ENCODE data around the gene TCP11L2. TPM values are rescaled to one million over a fixed set of nuclear protein-coding genes. Genes with fewer than 3 reads are reported as not detected.
A peak's percentile ranks its signal among the peaks of the same experiment; 100 is the strongest.

Gene TCP11L2
- 10 to 100 TPM in 6 of 10 donors, 1 to 10 TPM in 4; 8.5 to 16.9 (median 10.4) TPM for polyA plus RNA-seq (ENCODE audit: insufficient read length in 10 of 10)
- long read RNA-seq, donor 1 = 0 reads
- long read RNA-seq, donor 2, partial matches to known transcripts = 0 of 1 reads
- long read RNA-seq, donor 2, other reads (novel, unspliced or antisense) = 0 of 1 reads
- long read RNA-seq, donor 3 = 0 reads
- long read RNA-seq, donor 4, partial matches to known transcripts = 0 of 1 reads
- long read RNA-seq, donor 4, other reads (novel, unspliced or antisense) = 0 of 1 reads
- long read RNA-seq, donor 5, partial matches to known transcripts = 0 of 1 reads
- long read RNA-seq, donor 5, other reads (novel, unspliced or antisense) = 0 of 1 reads
- long read RNA-seq, donor 6 = 0 reads
- long read RNA-seq, donor 7, partial matches to known transcripts = 0 of 3 reads
- long read RNA-seq, donor 7, other reads (novel, unspliced or antisense) = 0 of 3 reads
- long read RNA-seq, donor 8, partial matches to known transcripts = 0 of 1 reads
- long read RNA-seq, donor 8, other reads (novel, unspliced or antisense) = 0 of 1 reads
- long read RNA-seq, donor 9, partial matches to known transcripts = 0 of 1 reads
- long read RNA-seq, donor 9, other reads (novel, unspliced or antisense) = 0 of 1 reads

DNA sequence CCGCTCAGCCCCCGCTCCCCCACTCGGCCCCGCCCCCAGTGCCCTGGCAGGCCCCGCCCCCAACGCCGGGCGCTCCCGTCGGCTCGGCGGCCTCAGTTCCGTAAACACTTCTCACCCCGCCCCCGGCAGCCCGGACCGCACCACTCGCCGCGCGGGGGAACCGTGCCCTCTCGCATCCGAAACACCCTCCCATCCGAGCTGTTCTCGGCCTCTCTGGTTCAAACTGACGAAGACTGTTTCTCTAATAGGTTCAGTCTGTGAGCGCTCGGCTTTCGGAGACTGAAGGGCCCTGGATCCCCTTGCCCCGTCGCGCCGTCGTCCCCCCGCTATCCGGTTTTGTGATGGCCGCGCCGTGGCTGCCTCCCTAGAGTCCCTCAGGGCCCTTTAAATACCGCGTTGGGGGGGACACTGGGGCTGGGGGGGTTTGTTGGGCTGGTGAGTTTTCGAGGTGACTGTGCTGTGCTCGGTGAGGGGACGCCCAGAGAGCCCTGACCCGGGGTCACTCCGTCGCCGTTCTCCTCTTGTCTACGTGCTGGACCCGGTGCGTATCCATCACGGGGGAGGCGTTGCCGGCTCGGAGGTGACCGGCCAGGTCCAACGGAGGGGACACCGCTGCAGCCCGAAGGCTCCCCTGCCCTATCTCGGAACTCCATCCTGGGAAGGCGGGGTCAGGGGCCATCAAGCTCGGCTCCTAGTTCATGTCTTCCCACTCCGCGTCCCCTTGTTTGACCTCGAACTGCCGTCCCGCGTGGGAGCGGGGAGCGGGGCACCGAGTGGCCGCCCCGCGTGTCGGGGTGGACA is at the start of gene TCP11L2:
Gene TCP11L2, plus strand, starts transcription at position 333 of the 801 bp plus-strand sequence. CDS start 8,343 bp downstream, outside the sequence.
- peak; percentile 81 to 94 (median 89) for DNase-seq

DNA sequence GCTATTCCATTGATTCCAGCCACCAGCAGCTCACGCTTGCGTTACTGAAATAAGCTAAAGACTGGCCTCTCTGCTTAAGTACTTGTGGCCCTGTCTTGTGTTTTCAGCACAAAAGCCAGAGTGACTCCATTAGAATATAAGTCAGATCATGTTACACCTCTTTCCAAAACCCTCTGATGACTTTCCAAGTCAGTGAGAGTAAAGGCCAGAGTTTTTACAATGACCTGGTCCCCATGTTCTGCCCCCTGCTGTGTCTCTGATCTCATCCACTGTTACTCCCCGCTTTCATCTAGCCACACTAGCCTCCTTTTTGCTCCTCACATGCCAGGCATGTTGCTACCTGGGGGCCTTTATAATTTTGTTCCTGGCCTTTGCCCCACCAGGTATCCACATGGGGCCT is 47.8 kb upstream of the TCP11L2 start:
- DNase-seq = no peak

DNA sequence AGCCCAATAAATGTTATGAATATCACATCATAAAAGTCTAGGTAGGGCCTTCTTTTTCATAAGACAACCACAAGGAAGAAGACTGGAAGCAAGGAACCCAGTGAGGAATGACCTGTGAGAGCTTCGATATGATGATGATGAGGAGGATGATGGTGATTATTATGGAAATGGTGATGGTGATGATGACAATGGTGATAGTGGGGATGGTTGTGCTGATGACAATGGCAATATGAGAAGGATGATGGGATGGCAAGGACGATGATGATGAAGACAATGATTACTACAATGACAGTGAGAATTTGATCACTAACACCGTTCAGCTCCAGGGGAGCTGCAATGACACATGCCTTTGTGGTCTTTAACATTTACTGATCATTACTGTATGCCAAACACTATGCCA is 47.0 kb upstream of the TCP11L2 start:
- no peak for DNase-seq

DNA sequence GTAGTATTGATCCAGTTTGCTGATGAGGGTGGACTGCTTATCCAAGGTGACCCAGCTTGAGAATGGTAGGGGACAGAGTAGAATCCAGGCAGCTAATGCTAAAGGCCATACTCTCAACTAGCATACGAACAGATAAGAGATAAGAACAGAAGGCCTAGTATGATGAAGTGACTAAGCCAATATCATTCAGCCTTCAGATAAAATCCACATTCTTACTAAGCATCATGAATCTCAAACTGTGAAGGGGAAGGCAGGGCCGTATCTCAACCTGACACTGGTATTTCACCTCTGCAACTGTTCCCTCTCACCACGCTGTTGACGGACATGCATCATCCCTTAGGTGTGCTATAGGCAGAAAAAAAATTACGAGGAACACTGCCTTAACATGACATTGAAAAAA is 46.6 kb upstream of the TCP11L2 start:
- no peak for DNase-seq

DNA sequence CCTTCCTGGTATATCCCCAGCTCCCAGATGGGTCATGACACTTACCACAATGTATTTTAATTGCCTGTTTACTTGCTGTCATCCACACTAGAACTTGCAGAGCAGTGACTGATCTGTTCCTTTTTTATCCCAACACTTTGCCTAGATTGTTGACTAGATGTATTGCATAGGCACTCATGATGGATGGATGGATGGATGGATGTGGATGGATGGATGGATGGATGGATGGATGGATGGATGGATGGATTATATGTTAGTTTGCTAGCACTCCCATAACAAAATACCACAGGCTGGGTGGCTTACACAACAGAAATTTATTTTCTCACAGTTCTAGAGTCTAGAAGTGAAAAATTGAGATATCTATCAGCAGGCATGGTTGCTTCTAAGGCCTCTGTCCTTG is 46.0 kb upstream of the TCP11L2 start:
- no peak for DNase-seq

DNA sequence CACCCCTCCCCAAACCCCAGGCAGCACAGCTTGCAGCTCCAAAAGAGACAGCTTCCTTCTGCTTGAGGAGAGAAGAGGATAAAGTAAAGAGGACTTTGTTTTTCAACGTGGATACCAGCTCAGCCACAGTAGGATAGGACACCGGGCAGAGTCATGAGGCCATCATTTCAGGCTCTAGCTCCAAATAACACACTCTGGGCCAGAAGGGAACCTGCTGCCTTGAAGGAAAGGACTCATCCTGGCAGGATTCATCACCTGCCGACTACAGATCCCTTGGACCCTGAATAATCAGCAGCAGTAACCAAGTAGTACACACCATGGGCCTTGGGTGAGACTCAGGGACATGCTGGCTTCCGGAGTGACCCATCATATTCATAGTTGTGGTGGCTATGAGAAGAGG is 44.3 kb upstream of the TCP11L2 start:
- DNase-seq = no peak

DNA sequence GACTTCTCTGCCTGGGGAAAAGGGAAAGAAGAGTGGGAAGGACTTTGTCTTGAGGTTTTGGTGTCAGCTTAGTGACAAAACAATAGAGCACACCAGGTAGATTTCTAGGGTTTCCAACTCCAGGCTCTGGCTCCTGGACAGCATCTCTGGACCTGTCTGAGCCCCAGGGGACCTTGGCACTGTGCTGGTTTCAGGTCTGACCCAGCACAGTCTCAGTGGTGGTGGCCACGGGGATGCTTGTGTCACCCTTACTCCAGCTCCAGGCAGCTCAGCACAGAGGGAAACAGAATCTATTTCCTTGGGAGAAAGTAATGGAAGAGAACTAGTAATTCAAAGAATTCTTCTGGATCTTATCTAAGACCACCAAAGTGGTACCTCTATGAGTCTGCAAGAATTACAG is 43.6 kb upstream of the TCP11L2 start:
- DNase-seq = no peak

DNA sequence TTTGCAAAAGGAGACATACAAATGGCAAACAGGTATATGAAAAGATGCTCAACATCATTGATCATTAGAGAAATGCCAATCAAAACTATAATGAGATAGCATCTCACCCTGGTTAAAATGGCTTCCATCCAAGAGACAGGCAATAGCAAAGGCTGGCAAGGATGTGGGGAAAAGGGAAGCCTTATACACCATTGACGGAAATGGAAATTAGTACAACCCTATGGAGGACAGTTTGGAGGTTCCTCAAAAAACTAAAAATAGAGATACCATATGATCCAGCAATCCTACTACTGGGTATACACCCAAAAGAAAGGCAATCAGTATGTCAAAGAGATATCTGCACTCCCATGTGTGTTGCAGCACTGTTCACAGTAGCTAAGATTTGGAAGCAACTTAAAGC is 37.4 kb upstream of the TCP11L2 start:
- no peak for DNase-seq

DNA sequence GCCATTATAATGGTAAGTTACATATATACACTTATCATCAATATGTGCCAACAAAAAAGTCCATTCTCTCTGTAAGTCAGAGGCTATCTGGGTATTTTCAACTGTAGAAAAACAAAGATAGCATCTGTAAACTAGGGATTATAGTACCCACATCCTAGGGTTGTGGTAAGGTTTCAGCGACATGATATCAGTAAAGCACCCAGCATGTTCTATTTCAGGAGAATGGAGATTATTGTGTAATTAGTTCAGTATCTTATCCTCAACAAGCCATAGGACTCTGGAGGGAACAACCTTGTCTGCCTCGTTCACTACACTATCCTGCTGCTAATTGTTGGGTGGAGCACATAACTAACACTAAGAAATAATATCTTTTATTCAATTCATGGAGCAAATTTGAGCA is 35.0 kb upstream of the TCP11L2 start:
- no peak for DNase-seq

DNA sequence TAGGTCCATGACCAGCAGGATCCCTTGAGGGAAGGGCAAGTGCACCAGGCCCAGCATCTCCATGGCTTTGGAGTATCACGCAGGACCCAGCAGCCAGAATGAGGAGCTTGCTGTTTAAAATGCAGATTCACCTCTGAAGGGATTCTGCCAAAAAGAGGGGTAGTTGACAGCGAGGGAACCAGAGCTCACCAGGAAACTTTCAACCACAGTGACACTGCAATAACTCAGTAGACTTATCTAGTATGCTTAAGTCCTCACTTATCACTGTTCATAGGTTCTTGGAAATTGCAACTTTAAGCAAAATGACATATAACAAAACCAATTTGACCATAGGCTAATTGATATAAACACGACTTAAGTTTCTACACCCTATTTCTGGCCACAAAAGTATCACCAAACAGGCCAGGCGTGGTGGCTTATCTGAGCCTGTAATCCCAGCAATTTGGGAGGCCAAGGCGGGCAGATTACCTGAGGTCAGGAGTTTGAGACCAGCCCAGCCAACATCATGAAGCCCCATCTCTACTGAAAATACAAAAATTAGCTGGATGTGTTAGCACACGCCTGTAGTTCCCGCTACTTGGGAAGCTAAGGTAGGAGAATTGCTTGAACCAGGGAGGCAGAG is 33.3 kb upstream of the TCP11L2 start:
- DNase-seq = no peak

DNA sequence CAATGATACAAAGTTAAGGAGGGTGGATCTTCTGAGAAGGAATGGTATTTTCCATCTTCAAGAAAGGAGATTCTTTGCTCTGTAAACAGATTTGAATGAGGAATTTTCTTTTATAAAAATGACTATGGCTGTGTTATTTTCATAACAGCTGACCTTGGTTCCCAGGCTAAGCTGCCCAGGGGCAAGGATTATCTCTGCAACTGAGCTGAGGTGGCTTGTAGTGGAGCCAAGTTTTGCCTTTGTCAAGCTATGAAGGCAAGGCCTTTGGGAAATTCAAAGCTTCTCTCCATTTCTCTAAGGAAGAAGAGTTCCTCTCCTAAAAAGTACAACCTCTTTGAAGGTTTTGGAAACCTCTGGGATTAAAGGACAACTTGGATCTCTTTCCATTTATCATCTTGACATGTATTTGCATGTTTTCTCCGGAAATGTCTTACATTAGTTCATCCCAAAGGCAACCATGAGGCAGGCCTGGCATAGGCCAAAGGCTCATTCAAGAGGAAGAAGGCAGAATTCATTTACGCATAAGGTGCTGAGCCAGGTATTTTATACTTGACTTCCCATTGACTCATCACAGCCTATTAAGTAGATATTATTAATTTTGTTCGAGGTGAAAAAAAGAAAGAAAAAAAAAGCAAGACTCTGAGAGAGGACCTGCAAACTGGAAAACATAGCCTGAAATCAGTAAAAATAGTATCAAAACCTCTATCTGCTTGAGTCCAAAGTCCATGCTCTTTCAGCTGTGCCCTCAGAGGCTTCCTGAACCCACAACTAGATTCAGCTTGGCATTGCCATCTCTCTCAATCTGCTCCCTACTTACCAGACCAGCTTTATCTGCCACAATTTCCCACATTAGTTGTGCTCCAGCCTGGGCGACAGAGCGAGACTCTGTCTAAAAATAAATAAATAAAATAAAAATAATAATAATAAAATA is 30.7 kb upstream of the TCP11L2 start:
- DNase-seq = no peak

DNA sequence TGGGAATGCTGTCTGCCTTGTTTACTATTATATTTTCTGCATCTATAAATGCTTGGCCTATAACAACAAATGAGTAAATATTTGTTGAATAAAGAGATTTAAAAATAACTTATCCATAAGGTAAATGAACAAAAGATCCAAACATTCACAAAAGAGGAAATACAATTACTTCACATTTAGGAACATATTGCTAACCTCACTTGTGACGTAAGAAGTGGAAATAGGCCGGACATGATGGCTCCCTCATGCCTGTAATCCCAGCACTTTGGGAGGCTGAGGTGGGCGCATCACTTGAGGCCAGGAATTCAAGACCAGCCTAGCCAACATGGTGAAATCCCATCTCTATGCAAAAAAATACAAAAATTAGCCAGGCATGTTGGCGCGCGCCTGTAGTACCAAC is 29.0 kb upstream of the TCP11L2 start:
- no peak for DNase-seq

DNA sequence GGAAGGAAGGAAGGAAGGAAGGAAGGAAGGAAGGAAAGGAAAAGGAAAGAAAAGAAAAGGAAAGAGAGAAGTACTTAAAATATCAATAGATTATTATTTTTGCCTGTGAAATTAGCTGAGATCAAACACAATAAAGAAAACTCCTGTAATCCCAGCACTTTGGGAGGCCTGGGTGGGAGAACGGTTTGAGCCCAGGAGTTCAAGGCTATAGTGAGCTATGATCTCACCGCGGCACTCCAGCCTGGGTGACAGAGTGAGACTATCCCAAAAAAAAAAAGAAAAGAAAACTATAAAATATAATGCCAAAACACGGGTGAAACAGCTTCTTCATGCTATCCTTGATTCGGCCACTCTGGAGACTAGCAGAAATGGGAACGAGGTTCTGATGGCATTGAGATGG is 28.5 kb upstream of the TCP11L2 start:
- no peak for DNase-seq

DNA sequence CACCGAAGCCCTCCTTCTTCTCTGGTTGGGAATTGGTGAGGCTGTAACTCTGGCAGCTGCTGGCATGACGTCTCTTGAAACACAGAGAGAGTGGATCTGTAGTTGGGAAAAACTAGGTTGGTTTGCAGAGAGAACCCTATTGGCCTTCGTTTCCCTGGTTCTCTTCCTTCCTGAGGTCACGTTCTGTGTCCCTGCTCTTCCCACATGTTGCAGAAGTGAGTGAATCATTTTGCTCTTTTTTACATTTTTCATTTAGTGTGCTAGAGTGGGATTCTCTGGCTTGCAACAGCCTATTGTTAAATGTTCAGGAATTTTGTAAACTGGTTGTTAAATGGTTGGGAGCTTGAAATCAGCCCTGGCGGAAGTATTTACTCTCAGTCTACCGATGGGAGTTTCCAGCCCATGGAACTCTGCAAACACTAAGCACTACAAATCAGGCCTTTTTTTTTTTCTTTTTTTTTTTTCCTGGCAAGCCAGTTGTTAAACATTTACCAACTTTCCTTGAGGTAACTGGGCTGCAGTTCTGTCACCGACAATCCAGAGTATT is 27.9 kb upstream of the TCP11L2 start:
- peak in 1 of 3 donors; percentile 13 for DNase-seq

DNA sequence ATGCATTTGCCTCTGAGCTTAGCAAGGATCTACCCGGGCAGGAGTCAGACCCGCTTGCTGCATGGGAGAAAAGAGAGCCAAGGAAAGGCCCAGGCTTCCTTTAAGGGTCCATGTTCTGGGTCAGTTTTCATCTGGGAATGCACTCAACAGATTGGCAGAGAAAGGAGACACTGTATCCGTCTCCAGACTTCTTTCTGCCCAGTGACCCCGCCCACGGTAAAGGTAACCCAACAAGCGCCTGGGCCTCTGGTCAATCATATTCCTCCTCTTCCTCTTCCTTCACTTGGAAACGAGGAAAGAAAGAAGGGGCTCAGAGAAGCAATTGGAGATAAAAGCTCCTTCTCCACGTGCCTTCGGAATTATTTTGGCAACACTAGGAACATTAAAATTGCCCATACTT is 27.1 kb upstream of the TCP11L2 start:
- DNase-seq = no peak

DNA sequence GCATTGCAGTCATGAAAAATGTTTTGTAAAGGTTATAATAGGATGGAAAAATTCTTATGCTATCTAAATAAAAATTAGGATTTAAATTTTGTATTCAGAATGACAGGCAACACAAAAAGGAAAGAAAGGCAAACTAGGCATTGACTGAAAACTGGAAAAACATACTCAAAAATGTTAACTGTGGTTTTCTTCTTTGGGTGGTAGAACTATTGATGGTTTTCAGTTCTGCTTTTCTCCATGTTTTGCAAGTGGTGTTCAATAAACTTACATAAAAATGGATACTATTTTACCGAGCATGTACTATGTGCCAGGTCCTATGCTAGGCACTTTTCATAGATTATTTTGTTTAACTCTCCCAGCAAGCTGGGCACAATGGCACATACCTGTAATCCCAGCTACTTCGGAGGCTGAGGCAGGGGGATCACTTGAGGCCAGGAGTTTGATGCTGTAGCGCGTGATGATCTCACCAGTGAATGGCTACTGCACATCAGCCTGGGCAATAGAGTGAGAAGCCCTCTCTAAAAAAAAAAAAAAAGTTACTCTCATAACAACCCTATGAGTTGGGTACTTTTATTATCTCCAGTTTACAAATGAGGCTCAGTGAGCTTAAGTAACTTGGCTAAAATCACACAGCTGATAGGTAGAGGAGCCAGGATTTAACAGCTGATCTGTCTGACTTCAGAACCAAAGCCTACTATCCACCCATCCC is 26.3 kb upstream of the TCP11L2 start:
- DNase-seq = no peak

DNA sequence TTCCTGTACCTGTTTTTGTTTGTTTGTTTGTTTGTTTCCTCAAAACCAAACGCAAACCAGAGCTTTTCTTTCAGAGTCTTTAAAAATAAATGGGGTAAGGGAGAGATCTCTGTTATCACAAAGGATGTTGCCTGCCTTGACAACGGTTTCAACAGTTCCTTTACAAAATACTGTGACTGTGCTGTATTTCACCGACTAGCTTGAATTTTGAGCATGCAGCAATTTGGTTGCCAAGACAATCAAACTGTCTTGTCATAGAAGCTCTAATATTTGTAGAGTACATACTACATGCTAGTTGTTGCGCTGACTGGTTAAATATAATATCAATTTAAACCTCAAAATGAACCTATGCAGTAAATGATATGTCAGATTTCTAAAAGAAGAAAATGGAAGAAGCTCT is 22.4 kb upstream of the TCP11L2 start:
- DNase-seq = no peak

DNA sequence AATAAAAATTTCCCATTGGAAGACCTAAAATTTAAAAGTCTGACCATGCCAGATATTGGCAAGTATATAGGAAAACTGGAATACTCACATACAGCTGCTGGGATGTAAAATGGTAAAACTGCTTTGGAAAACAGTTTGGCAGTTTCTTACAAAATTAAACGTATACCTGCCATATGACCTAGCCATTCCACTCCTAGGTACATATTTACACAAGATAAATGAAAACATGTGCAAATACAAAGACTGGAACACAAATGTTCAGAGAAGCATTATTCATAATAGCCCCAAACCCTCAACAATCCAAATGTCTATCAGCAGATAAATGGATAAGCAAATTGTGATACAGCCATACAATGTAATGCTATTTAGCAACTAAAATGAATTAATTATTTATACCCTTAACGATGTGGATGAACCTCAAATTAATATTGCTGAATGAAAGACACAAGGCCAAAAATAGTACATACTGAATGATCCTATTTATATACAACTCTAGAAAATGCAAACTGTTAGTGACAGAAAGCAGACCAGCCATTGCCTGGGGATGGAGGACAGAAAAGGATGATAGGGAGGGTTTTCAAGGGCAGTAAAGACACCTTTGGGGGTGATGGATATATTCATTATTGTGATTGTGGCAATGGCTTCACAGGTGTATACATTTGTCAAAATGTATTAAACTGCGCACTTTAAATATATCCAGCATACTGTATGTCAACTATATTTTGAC is 21.3 kb upstream of the TCP11L2 start:
- DNase-seq = no peak

DNA sequence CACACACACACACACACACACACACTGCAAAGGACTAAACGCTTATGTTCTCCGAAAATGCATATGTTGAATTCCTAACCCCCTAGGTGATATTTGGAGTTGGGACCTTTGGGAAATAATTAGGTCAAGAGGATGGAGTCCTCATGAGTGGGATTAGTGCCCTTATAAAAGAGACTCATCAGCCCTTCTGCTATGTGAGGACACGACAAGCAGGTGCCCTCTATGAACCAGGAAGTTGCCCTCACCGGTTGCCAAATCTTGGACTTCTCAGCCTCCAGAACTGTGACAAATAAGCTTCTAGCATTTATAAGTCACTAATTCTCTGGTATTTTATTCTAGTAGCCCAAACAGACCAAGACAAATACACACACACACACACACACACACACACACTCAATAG is 20.7 kb upstream of the TCP11L2 start:
- no peak for DNase-seq

Data from muscle of back (tissue), 13 donors.